ENCODE results near the gene GBX1. TPM values are rescaled to one million over a fixed set of nuclear protein-coding genes. Genes with fewer than 3 reads are reported as not detected.

GBX1 gene
- total RNA-seq, 1 experiment from 2014 or later: not detected

- Histone ChIP-seq H2BK12ac (ENCODE audit: insufficient read length, low read depth, low read length) (no peak overlapping the region), H4K91ac (ENCODE audit: insufficient read length, low read depth, low read length) (no peak overlapping the region), H3K18ac (ENCODE audit: insufficient read length, low read depth, low read length) (no peak overlapping the region), H3K4me1 (ENCODE audit: insufficient read depth, low read length) (peaks cover 7% of the 10 kb centered on the region; the same call in 1 of the 2 replicates), H3K4ac (ENCODE audit: low read depth, low read length) (no peak overlapping the region), H4K5ac (ENCODE audit: insufficient read length, low read depth, low read length) (no peak overlapping the region), H2BK20ac (ENCODE audit: low read depth, low read length, poor library complexity, severe bottlenecking) (no peak overlapping the region), H2AK5ac (ENCODE audit: insufficient read length, low read length) (no peak overlapping the region), H4K20me1 (ENCODE audit: control insufficient read depth, insufficient read depth, insufficient read length) (peaks cover 4% of the 10 kb centered on the region), H3K14ac (ENCODE audit: insufficient read depth, low read length) (no peak overlapping the region), H2BK5ac (ENCODE audit: insufficient read length, low read length) (no peak overlapping the region), H3K79me1 (ENCODE audit: insufficient read depth, low read depth, low read length, poor library complexity, severe bottlenecking) (peaks cover 3% of the 10 kb centered on the region), H3K9ac (ENCODE audit: extremely low read depth, insufficient read length, low read length) (no peak overlapping the region), H3K23me2 (ENCODE audit: insufficient read length, low read depth, low read length, poor library complexity, severe bottlenecking) (no peaks in the 10 kb centered on the region), H3K27ac (ENCODE audit: insufficient read length, low read depth, low read length) (no peak overlapping the region), H2BK120ac (ENCODE audit: low read depth, low read length, poor library complexity, severe bottlenecking) (no peak overlapping the region), H3T11ph (ENCODE audit: low read length) (no peak overlapping the region), H3K23ac (ENCODE audit: insufficient read length, low read depth, low read length) (no peak overlapping the region), H3K4me2 (ENCODE audit: insufficient read depth, insufficient read length, low read length) (no peak overlapping the region), H3K27me3 (ENCODE audit: insufficient read depth, low read length) (no peaks in the 10 kb centered on the region), H3K79me2 (ENCODE audit: insufficient read depth, low read length) (no peaks in the 10 kb centered on the region; the same call in 1 of the 2 replicates), H3K56ac (ENCODE audit: insufficient read length, low read depth, low read length) (no peak overlapping the region), H3K9me3 (ENCODE audit: control insufficient read depth, low read depth, low read length) (no peaks in the 10 kb centered on the region), H4K8ac (replicated peaks; ENCODE audit: insufficient read length, low read depth, low read length) (no peak overlapping the region), H2AFZ (ENCODE audit: low read length) (no peak overlapping the region), H2BK15ac (ENCODE audit: low read depth, low read length) (no peak overlapping the region)
- no peaks in the 10 kb centered on the region for H3K9me3 Mint-ChIP-seq
- WGBS (ENCODE audit: extremely low coverage, insufficient read length, low lambda C conversion rate): no CpG with 5 or more reads among the region's 38 CpGs
- DNase-seq: no peak
- TF ChIP-seq, protein P1, sequence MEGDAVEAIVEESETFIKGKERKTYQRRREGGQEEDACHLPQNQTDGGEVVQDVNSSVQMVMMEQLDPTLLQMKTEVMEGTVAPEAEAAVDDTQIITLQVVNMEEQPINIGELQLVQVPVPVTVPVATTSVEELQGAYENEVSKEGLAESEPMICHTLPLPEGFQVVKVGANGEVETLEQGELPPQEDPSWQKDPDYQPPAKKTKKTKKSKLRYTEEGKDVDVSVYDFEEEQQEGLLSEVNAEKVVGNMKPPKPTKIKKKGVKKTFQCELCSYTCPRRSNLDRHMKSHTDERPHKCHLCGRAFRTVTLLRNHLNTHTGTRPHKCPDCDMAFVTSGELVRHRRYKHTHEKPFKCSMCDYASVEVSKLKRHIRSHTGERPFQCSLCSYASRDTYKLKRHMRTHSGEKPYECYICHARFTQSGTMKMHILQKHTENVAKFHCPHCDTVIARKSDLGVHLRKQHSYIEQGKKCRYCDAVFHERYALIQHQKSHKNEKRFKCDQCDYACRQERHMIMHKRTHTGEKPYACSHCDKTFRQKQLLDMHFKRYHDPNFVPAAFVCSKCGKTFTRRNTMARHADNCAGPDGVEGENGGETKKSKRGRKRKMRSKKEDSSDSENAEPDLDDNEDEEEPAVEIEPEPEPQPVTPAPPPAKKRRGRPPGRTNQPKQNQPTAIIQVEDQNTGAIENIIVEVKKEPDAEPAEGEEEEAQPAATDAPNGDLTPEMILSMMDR (conservative IDR thresholded peaks at IDR 0.05): no peak
- H3K36me3 Mint-ChIP-seq (ENCODE audit: insufficient read depth in 1 of 3, low read depth in 3 of 3): peaks cover 24 to 43% (median 36%) of the 10 kb centered on the region in 3 experiments
- peaks cover 13 to 15% of the 10 kb centered on the region in 2 experiments for H3K4me1 Mint-ChIP-seq
- no peak overlapping the region; a peak in 2 of 5 replicates for H3K4me3 Mint-ChIP-seq
- H3K27ac Mint-ChIP-seq: no peak overlapping the region
- peaks cover 6% of the 10 kb centered on the region for H3K27me3 Mint-ChIP-seq (ENCODE audit: low read depth)
Observed at GRCh38 chr7:151118108-151119054, 49.1 kb downstream of the GBX1 start.
